ENCODE measurements around the gene SLC2A4RG. TPM values are rescaled to one million over a fixed set of nuclear protein-coding genes. Genes with fewer than 3 reads are reported as not detected.

Gene SLC2A4RG
- total and polyA plus RNA-seq, 4 donors = 5.5 to 79.1 (median 53.1) TPM

DNA sequence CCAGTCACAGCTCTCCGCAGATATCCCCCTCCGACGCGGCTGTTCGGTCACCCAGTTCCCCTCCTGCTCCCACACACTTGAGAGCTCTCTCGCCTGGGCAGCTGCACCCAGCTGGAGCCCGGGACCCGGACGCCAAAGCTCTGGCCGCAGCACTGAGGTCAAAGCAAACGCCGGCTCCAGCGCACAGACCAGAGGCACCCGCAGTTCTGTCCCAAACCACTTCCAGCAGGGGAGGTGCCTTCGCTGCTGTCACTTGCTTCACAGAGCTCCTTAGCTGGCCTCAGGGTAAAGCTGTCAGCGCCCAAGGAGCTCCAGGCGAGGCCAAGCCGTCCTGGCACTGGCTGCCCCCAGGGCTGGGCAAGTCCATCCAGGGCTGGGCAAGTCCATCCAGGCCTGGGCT is 27.9 kb downstream of the SLC2A4RG start:
- Histone ChIP-seq H3K9me3 (ENCODE audit: control insufficient read depth, insufficient read depth, low read length) (no peaks in the 10 kb centered on the region), H3K4me3 (ENCODE audit: low read depth, low read length) (no peak overlapping the region), H3K4me1 (ENCODE audit: control insufficient read depth, insufficient read depth, low read length) (no peaks in the 10 kb centered on the region), H3K27me3 (ENCODE audit: control insufficient read depth, insufficient read depth, low read length) (no peaks in the 10 kb centered on the region), H3K36me3 (ENCODE audit: control insufficient read depth, insufficient read depth, low read length) (peaks cover 50% of the 10 kb centered on the region), H3K27ac (ENCODE audit: low read depth, low read length) (no peak overlapping the region)
- DNase-seq (ENCODE audit: low read depth in 4 of 6, low spot score in 6 of 6) = no peak
- 88% methylated on average over 18 of the region's 18 CpGs for WGBS (ENCODE audit: insufficient coverage)

DNA sequence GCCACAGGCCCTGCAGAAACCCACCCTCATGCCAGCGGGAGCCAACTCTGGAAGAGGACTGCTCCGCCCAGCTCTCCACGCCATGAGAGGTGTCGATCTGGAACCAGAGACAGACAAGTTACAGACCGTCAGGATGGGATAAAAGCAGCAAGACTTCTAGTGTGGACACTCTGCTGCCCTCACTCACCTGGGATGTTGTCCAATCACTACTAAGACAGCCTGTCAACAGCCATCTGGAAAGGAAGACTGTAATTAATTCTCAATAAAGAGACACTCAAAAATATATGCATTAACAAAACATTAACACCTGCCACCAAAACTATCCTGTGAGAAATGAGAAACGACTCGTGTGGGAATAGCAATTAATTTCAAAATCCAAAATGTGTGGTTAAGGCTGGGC is 28.3 kb downstream of the SLC2A4RG start:
- no peaks in the 10 kb centered on the region for H3K9me3 ChIP-seq (ENCODE audit: control insufficient read depth, insufficient read depth, low read length)
- no peak overlapping the region for H3K4me3 ChIP-seq (ENCODE audit: low read depth, low read length)
- H3K27ac ChIP-seq (ENCODE audit: low read depth, low read length) = no peak overlapping the region
- peaks cover 52% of the 10 kb centered on the region for H3K36me3 ChIP-seq (ENCODE audit: control insufficient read depth, insufficient read depth, low read length)
- no peak for DNase-seq (ENCODE audit: low read depth in 4 of 6, low spot score in 6 of 6)
- no peaks in the 10 kb centered on the region for H3K27me3 ChIP-seq (ENCODE audit: control insufficient read depth, insufficient read depth, low read length)
- 99% methylated on average over 7 of the region's 7 CpGs for WGBS (ENCODE audit: insufficient coverage)
- no peaks in the 10 kb centered on the region for H3K4me1 ChIP-seq (ENCODE audit: control insufficient read depth, insufficient read depth, low read length)

DNA sequence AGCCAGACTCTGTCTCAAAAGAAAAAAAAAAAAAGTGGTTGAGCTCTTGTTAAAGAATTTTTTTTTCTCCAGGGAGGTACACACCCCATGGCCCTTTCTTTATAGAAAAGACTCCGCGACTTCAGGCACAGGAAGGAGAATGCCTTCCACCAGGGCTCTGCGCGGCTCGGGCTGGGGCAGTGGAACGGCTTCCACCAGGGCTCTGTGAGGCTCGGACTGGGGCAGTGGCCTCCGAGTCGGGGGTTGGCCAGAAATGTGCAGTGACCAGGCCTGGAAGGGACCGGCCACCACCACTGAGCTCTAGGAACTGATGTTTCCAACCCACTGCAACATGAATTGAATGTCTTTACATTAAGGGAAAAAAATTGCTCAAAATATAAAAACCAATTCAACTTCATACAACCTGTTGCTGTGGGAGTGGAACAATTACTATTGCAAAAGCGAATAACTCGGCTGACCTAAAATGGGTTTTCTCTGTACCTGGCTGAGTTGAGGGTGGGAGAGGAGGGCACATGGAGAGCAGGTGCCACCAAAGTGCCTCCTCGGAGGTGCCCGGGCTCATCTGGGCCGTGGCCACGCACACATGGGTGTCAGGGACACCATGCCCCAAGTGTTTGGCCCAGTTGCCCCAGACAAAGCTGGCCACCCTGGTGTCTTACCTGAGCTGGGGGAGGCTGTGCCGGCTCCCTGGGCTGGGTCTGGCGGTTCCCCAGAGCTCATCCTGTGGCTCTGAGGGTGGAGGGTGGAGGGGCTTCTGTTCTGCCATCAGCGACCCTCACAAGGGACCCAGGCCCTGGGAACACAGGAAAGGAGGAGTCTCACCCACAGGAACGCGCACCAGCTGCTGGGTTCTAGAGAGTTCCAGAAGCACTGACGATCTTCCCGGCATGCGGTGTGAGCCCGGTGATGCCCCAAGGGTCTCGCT is 29.3 kb downstream of the SLC2A4RG start:
- Histone ChIP-seq H3K27me3 (ENCODE audit: control insufficient read depth, insufficient read depth, low read length) (no peaks in the 10 kb centered on the region), H3K36me3 (ENCODE audit: control insufficient read depth, insufficient read depth, low read length) (peaks cover 57% of the 10 kb centered on the region), H3K4me1 (ENCODE audit: control insufficient read depth, insufficient read depth, low read length) (no peaks in the 10 kb centered on the region), H3K27ac (ENCODE audit: low read depth, low read length) (no peak overlapping the region), H3K4me3 (ENCODE audit: low read depth, low read length) (no peak overlapping the region), H3K9me3 (ENCODE audit: control insufficient read depth, insufficient read depth, low read length) (no peaks in the 10 kb centered on the region)
- DNase-seq (ENCODE audit: low read depth in 4 of 6, low spot score in 6 of 6) = no peak
- 96% methylated on average over 25 of the region's 26 CpGs for WGBS (ENCODE audit: insufficient coverage)

DNA sequence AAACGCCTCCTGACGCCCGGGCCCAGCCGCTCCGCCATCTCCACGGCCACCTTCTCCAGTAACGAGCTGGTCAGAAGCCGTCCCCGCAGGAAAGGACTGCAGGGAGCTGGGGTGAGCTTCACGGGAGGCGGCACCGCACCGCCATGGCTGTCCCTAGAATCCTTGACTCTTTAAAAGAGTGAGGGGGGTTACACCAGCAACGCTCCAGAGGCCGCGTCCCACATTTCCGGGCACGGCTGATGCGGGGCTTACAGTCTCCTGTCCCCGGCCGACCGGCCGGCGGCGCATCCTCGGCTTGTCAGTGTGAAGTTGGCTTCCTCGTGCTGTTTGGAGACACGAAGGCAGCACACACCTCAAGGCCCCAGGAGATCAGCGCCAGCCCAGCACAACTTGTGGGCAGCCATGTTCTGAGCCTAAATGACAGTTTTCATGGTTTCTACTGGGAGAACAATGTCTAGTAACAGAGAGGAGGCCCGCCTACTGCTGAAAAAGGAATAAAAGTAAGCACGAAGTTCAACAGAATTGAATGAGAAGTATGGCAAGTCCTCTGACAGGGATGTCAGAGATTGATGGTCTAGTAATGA is 30.4 kb downstream of the SLC2A4RG start:
- peaks cover 54% of the 10 kb centered on the region for H3K36me3 ChIP-seq (ENCODE audit: control insufficient read depth, insufficient read depth, low read length)
- peaks cover 9% of the 10 kb centered on the region for H3K4me1 ChIP-seq (ENCODE audit: control insufficient read depth, insufficient read depth, low read length)
- DNase-seq (ENCODE audit: low read depth in 4 of 6, low spot score in 6 of 6) = no peak
- no peaks in the 10 kb centered on the region for H3K9me3 ChIP-seq (ENCODE audit: control insufficient read depth, insufficient read depth, low read length)
- no peak overlapping the region for H3K4me3 ChIP-seq (ENCODE audit: low read depth, low read length)
- no peaks in the 10 kb centered on the region for H3K27me3 ChIP-seq (ENCODE audit: control insufficient read depth, insufficient read depth, low read length)
- WGBS (ENCODE audit: insufficient coverage) = 85% methylated on average over 25 of the region's 31 CpGs
- no peak overlapping the region for H3K27ac ChIP-seq (ENCODE audit: low read depth, low read length)

DNA sequence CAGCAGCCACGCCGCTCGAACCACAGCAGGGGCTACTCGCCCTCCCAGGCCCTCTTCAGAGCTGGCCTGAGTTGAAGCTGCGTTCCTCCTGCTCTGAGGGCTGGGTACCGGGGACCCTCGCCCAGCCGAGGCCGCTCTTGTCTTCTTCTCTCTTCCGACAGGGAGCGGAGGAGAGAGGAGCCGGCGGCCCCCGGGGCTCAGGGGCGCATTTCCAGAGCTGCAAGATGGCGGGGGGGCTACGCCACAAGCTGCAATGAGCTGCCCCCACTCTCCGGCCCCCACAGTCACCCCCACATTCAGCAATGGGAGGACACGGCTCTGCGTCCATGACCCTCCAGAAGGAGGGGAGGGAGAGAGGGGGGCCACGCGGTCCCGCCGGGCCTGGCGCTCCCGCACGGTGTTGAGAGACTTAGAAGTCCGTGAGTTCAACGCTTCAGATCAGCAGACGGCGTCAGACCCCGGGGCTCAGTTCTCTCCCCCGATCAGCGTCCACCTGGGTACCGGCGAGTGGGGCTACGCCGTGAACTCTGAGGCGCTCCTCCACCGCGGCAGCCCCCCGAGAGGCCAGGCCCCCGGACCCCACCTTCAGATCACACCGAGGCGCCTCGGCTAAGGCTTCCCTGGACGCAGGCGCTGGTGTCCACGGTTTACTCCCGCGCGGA is 31.6 kb downstream of the SLC2A4RG start:
- no peak for DNase-seq (ENCODE audit: low read depth in 4 of 6, low spot score in 6 of 6)
- 94% methylated on average over 45 of the region's 52 CpGs for WGBS (ENCODE audit: insufficient coverage)
- Histone ChIP-seq H3K9me3 (ENCODE audit: control insufficient read depth, insufficient read depth, low read length) (no peaks in the 10 kb centered on the region), H3K27ac (ENCODE audit: low read depth, low read length) (no peak overlapping the region), H3K27me3 (ENCODE audit: control insufficient read depth, insufficient read depth, low read length) (no peaks in the 10 kb centered on the region), H3K36me3 (ENCODE audit: control insufficient read depth, insufficient read depth, low read length) (peaks cover 53% of the 10 kb centered on the region), H3K4me3 (ENCODE audit: low read depth, low read length) (no peak overlapping the region), H3K4me1 (ENCODE audit: control insufficient read depth, insufficient read depth, low read length) (peaks cover 20% of the 10 kb centered on the region)

DNA sequence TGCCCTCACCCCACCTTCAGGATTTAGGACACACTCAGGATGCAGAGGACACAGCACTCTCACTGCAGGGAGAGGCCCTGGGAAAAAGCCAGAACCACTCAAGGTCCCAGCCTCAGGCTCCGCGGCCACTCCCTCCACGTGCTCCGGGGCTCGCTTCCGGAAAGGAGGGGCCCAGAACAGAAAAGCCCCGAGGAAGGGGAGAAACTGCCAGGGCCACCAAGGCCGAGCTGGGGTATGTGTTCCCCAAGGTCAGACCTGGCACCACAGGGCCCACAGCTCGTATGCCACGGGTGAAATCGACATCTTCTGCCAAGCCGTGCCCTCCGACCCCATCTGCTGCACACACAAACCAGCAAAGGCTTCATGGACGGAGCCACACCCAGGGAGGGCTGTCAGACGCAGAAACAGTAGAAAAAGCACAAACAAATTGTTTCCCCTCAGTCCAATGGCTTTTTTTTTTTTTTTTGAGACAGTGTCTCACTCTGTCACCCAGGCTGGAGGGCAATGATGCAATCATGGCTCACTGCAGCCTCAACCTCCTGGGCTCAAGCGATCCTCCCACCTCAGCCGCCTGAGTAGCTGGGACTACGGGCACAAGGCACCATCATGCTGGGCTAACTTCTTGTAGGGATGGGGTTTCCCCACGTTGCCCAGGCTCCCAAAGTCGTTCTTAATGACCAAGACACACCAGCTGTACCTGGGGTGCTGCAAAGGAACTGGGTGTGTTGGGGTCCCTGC is 33.4 kb downstream of the SLC2A4RG start:
- 78% methylated on average over 20 of the region's 20 CpGs for WGBS (ENCODE audit: insufficient coverage)
- Histone ChIP-seq H3K27ac (ENCODE audit: low read depth, low read length) (no peak overlapping the region), H3K4me1 (ENCODE audit: control insufficient read depth, insufficient read depth, low read length) (peaks cover 20% of the 10 kb centered on the region), H3K4me3 (ENCODE audit: low read depth, low read length) (no peak overlapping the region), H3K9me3 (ENCODE audit: control insufficient read depth, insufficient read depth, low read length) (no peaks in the 10 kb centered on the region), H3K27me3 (ENCODE audit: control insufficient read depth, insufficient read depth, low read length) (no peaks in the 10 kb centered on the region), H3K36me3 (ENCODE audit: control insufficient read depth, insufficient read depth, low read length) (peaks cover 38% of the 10 kb centered on the region)
- DNase-seq (ENCODE audit: low read depth in 4 of 6, low spot score in 6 of 6) = no peak

DNA sequence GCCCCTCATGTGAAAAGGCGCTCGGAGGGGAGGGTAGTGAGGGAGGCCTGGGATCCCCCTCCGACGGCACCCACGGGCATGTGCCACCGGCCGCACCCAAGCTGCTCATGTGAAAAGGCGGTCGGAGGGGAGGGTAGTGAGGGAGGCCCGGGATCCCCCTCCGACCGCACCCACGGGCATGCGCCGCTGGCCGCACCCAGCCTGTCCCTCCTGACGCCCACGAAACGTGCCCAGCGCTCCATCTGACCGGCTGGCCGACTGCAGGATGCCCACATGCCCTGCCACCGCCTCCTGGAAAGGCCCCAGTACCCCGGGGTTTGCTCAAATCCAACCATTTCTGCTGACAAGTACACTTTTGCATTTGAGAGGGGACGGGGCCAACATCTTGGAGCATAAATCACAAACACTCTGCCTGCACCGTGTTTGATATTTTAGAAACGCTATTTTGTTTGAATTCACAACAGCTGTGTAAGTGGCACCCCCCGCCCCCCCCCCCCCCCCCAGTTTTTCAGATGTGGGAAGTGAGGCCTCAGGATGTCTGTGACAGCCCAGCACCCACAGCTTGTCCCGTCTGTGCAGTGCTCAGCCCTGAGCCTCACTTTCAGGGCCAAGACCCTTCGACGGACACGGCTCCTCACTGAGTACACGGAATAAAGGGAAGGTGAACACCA is 34.1 kb downstream of the SLC2A4RG start:
- no peak for DNase-seq (ENCODE audit: low read depth in 4 of 6, low spot score in 6 of 6)
- H3K36me3 ChIP-seq (ENCODE audit: control insufficient read depth, insufficient read depth, low read length) = peaks cover 36% of the 10 kb centered on the region
- H3K27ac ChIP-seq (ENCODE audit: low read depth, low read length) = no peak overlapping the region
- H3K4me3 ChIP-seq (ENCODE audit: low read depth, low read length) = no peak overlapping the region
- no peaks in the 10 kb centered on the region for H3K27me3 ChIP-seq (ENCODE audit: control insufficient read depth, insufficient read depth, low read length)
- H3K9me3 ChIP-seq (ENCODE audit: control insufficient read depth, insufficient read depth, low read length) = no peaks in the 10 kb centered on the region
- WGBS (ENCODE audit: insufficient coverage) = 94% methylated on average over 22 of the region's 33 CpGs
- peaks cover 20% of the 10 kb centered on the region for H3K4me1 ChIP-seq (ENCODE audit: control insufficient read depth, insufficient read depth, low read length)

DNA sequence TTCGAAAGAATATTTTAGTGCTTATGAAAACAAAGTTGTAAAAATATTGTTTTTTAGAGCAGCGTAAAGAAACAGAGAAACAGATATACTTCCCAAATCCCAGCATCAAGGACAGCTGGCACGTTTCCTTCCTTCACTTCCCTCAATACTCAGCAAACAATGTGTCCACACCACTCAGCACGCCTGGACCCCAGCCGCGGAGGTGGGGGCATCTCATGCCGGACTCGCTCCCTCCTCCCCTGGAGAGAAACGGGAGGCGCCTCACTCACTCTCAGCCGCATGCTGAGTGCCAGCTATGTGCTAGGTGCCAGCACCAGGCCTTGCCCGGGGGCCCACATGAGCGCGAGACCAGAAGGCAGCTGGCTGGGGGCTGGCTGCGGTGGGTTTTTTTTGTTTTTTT is 34.7 kb downstream of the SLC2A4RG start:
- H3K4me1 ChIP-seq (ENCODE audit: control insufficient read depth, insufficient read depth, low read length) = peaks cover 20% of the 10 kb centered on the region
- WGBS (ENCODE audit: insufficient coverage) = 73% methylated on average over 10 of the region's 15 CpGs
- H3K9me3 ChIP-seq (ENCODE audit: control insufficient read depth, insufficient read depth, low read length) = no peaks in the 10 kb centered on the region
- H3K36me3 ChIP-seq (ENCODE audit: control insufficient read depth, insufficient read depth, low read length) = peaks cover 30% of the 10 kb centered on the region
- DNase-seq (ENCODE audit: low read depth in 4 of 6, low spot score in 6 of 6) = peak in 1 of 6 donors; percentile 37
- no peak overlapping the region for H3K4me3 ChIP-seq (ENCODE audit: low read depth, low read length)
- H3K27ac ChIP-seq (ENCODE audit: low read depth, low read length) = no peak overlapping the region
- H3K27me3 ChIP-seq (ENCODE audit: control insufficient read depth, insufficient read depth, low read length) = no peaks in the 10 kb centered on the region

Data from spinal cord (tissue), 10 donors.